ENCODE results near the gene GALNT15.

GALNT15 gene

DNA sequence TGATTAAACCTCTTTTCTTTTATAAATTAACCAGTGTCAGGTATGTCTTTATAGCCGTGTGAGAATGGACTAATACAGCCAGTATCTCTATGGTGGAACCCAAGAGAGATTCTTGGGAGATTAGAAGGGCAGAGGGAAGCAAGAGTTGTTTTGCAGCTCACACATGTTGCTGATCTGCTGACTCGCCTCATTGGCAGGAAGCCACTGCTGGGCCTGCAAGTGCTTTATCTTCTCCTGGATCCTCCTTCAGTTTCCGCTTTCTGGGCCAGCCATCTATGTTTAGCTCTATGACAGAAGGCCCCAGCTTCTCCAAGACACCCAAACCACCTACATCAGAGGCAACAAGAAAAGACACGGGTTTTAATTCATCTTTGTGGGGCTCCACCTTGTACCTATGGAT is 23.4 kb upstream of the GALNT15 start:
- no peak for DNase-seq (ENCODE audit: low read depth in 1 of 2, low spot score in 1 of 2)

- no peak for DNase-seq (ENCODE audit: low read depth in 1 of 2, low spot score in 1 of 2)
Observed at GRCh38 chr3:16168211-16168610, 6.3 kb upstream of the GALNT15 start.

- DNase-seq (ENCODE audit: low read depth in 1 of 2, low spot score in 1 of 2), result no peak
Observed at GRCh38 chr3:16171009-16171408, 3.5 kb upstream of the GALNT15 start.

GRCh38 chr3:16171825-16172224 is 2.7 kb upstream of the GALNT15 start:
- DNase-seq (ENCODE audit: low read depth in 1 of 2, low spot score in 1 of 2), result no peak

DNA sequence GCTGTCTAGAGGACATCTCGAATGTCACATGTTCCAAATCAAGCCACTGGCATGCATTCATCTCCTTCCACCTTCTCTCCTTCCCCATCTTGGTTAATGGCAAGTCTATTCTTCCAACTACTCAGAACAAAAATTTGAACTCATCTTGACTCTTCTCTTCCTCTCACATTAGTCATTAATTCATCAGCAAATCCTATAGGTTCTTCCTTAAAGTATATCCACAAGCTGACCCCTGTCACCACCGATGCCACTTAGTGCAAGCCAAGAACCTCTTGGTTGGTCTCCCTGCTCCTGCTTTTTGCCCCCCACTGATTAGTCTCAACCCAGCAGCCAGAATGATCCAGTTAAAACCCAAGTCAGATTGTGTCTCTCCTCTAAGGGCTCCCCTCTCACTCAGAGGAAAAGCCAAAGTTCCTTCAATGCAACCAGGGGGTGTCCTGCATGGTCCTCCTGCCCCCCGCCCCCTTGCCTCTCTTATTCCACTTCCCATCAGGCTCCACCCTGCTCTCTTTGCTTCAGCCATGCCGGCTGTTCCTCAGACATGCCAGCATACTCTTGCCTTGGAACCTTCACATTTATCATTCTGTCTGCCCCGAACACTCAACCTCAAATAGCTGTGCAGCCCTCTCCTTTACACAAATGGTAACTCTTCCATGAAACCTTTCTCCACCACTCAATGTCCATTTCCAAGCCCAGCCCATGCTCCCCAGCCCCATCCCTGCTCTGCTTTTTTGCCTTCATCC is 1.0 kb upstream of the GALNT15 start:
- DNase-seq (ENCODE audit: low read depth in 1 of 2, low spot score in 1 of 2), result no peak

- no peak for DNase-seq (ENCODE audit: low read depth in 1 of 2, low spot score in 1 of 2)
Observed at GRCh38 chr3:16174026-16174355, 489 bp upstream of the GALNT15 start.

- no peak for DNase-seq (ENCODE audit: low read depth in 1 of 2, low spot score in 1 of 2)
Observed at GRCh38 chr3:16174976-16175901, 759 bp downstream of the GALNT15 start.

DNA sequence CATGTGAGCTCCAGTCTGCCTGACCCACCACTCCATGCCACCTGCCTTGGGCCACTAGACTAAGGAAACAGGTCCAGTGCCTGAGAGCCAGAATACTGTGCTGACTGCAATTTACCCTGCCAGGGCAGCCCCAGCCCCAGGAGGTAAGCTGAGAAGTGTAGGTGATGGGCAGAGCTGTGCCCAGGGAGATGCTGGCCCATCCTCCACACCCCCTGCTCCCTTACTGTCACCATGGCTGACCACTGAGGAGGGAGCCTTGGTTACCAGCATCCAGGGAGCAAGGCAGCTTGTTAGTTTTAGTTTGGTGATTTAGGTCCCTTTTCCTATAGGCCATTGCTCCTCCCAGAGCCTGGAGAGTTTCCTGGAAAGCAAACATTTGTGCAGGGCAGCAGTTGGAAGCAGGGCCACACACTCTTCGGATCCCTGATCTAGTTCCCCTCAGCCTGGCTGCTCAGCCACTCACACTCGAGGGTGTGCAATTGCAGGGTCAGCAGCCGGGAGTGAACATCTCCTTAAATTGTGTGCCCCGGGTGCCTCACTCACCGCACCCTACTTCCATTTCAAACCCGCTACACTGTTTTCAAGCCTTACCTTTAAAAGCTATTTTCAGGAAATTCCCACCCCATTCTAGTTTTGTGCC is 2.0 kb downstream of the GALNT15 start:
- DNase-seq (ENCODE audit: low read depth in 1 of 2, low spot score in 1 of 2), result no peak

DNA sequence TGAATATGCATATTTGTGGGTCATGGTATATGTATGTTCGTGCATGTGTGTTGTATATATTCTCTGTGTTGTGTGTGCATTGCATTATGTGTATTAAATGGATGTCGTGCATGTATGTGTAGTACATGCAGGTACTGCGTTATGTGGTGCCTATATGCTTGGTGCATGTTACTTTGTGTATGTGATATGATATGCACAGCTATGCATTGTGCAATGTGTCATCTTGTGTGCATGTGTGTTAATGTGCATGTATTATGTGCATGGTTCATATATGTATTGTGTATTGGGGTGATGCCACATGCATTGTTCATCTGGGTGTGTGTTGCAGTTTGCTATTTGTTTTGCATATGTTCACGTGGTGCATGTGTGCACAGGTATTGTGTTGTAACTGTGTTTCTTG is 2.9 kb downstream of the GALNT15 start:
- no peak for DNase-seq (ENCODE audit: low read depth in 1 of 2, low spot score in 1 of 2)

DNA sequence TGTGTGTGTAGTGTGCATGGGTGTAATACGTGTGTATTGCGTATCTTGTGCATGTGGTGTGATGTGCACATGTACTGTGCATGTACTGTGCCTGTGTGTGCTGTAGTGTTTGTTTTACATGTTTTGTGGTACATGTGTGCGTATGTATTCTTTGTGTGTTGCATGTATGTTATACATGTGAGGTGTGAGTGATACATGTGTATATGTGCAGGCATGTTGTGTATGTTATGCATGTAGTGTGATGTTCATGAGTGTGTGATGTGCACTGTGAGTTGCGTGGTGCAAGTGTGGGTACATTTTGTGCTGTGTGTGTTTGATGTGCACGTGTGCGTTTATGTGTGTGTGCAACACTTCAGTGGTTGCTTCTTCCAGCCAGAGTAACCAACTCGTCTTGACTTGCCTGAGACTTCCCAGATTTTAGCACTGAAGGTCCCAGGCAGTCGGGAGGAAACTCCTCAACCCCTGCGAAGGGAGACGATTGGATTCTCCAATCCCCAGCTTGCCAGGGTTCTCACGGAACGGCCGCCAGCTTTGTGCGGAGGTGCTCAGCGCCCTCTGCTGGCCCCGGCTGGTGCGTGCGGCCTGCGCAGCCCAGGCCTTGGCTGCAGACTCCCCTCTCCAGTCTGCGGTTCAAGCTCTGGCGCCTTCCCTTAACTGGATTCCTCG is 3.6 kb downstream of the GALNT15 start:
- DNase-seq (ENCODE audit: low read depth in 1 of 2, low spot score in 1 of 2), result peak; percentile 12 to 16

DNA sequence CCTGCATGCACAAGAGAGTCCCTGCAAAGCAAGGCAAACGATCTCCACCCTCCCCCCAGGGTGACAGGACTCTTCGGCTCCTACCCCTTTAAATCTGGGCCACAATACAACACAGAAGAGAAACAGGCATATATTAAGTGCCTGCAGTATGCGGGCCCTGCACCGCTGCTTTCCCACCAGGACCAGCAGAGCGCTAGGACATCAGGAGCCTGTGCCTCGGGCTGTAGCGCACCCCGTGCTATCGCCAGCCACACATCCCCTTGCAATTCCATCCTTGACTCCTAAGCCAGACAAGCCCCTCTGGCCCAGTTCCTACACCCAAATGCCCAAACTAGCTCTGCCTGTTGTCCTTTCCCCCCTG is 4.1 kb downstream of the GALNT15 start:
- no peak for DNase-seq (ENCODE audit: low read depth in 1 of 2, low spot score in 1 of 2)

GRCh38 chr3:16179261-16179660 is 4.8 kb downstream of the GALNT15 start:
- no peak for DNase-seq (ENCODE audit: low read depth in 1 of 2, low spot score in 1 of 2)

GRCh38 chr3:16179771-16180736 is 5.6 kb downstream of the GALNT15 start:
- DNase-seq (ENCODE audit: low read depth in 1 of 2, low spot score in 1 of 2), result no peak

DNA sequence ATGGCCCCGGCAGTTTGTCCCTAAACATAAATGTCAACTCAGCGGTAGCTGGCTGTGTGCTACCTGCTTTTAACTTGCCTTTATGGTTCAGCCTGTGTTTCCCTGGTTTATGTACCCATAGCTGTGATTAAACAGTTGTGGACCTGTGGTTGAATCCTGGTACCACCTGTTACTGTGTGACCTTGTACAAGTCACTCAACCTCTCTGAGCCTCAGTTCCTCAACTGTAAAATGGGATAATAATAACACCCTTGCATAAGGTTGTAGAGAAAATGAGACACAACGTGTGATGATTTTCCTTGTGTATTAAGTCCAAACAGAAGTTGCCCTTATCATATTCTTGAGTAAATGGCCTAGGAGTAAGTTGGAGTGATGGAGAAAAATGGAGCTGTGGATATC is 6.3 kb downstream of the GALNT15 start:
- no peak for DNase-seq (ENCODE audit: low read depth in 1 of 2, low spot score in 1 of 2)

- DNase-seq (ENCODE audit: low read depth in 1 of 2, low spot score in 1 of 2), result no peak
Observed at GRCh38 chr3:16181361-16181760, 6.9 kb downstream of the GALNT15 start.

DNA sequence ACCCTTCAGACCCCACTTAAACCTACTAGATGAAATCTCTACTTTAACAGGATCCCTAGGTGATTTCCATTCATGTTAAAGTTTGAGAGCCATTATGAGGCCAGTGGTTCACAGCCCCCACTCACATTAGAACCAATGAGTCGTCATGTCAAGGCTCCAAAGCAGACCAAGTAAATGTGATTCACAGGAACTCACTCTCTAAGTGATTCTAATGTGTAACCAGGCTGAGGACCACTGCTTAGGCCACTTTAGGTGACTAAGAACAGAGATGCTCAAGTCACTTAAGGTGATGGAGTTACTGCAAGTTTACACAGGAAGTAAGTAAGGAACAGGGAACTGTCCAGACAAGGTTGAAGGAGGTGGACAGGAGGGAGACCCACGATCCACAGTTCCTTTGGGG is 7.7 kb downstream of the GALNT15 start:
- DNase-seq (ENCODE audit: low read depth in 1 of 2, low spot score in 1 of 2), result no peak

- no peak for DNase-seq (ENCODE audit: low read depth in 1 of 2, low spot score in 1 of 2)
Observed at GRCh38 chr3:16182612-16183011, 8.1 kb downstream of the GALNT15 start.

GRCh38 chr3:16183082-16183481 is 8.6 kb downstream of the GALNT15 start:
- DNase-seq (ENCODE audit: low read depth in 1 of 2, low spot score in 1 of 2), result no peak

- no peak for DNase-seq (ENCODE audit: low read depth in 1 of 2, low spot score in 1 of 2)
Observed at GRCh38 chr3:16183601-16184270, 9.3 kb downstream of the GALNT15 start.

DNA sequence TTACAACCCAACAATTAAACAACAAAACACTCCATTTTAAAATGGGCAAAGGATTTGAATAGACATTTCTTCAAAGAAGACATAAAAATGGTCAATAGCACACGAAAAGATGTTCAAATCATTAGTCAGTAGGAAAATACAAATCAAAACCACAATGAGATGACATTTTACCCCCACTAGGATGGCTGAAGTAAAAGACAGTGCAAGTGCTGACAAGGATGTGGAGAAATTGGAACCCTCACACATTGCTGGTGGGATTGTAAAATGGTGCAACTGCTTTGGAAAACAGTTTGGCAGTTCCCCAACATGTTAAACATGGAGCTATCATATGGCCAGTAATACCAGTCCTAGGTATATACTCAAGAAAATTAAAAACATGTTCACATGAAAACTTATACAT is 11.6 kb downstream of the GALNT15 start:
- no peak for DNase-seq (ENCODE audit: low read depth in 1 of 2, low spot score in 1 of 2)
